HG02571 (cell line): ENCODE data around the gene FERMT3.

ENCODE experiments used
- ATAC-seq: cut with Tn5 transposase; IDR thresholded peaks from one replicate; pipeline ENCODE4 v1.9.1; 2021; ENCODE audit warnings: mild to moderate bottlenecking, moderate library complexity; ENCODE audit not compliant: unreplicated experiment

Gene FERMT3

DNA sequence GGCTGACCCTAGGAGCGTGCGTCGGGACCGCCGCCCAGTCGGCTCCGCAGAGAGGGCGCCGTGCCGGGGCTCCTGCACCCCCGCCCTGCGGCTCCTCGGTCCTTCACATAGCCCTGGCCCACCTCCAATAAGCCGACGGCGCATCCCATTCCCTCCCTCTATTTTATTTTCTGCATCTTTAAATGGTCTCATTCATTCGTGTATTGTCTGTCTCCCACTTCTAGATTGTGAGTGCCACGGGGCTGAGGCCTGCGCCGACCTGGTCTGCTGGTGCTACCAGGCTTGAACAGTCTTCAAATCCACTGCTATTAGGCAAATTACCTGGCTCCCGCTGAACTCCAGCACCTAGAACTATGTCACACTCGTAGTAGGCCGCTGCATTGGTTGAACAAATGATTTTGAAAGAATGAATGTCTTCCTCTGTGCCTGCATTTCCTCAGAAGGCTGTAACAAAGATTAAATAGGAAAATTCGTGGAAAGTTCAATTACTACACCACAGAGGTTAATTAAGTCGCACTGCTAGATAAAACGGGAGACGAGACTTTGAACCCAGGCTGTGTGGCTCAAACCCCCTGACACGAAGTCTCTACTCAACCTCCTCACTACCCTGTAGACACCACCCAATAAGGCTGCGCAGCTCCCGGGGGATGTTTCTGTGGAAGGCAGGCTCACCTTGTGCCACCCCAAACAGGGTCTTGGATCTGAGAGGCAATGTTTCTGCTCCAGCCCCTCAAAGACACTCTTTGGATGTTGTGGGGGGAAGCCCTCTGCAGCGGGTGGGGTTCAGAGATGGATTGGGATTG, 41.4 kb downstream of the FERMT3 start:
- no peak for ATAC-seq

GRCh38 chr11:64248578-64248977, 42.1 kb downstream of the FERMT3 start:
- no peak for ATAC-seq

GRCh38 chr11:64249038-64249437, 42.5 kb downstream of the FERMT3 start:
- no peak for ATAC-seq

DNA sequence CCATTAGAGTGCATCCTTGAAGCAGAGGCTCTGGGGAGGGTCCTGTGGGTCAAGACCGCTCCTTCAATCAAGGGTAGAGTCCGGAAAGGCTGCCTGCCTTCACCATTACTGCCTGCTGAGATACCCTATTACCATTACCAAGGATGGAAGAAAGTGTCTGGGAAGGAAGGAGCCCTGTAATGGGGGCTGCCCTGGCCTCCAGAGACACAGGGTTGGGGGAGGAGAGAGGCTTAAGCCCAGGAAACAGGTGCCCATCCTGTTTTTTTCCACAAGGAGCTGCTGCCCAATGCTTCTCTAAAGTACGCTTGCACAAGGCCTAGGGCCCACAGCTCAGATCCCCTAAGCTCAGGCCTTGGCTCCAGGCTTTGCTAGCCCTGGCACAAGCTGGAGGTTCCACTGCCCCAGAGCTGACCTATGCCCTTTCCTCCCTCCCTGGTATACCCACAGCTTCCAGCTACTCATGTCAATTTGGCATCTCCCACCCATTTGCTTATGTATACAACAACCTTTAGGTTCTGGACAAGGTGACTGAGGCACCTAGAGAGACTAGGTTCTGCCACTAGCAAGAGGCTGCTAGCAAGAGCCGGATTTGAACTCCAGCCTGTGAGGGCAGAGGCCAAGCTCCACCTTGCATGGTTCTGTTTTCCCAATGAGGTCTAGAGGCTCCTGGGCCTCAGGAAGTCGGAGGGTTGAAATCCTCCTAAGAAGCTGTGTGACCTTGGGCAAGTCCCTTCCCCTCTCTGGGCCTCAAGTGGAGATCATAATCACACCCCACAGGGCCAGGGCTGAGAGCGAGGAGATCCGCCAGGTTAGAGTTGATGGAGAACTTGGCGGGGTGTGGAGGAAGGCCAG, 43.3 kb downstream of the FERMT3 start:
- ATAC-seq: no peak

DNA sequence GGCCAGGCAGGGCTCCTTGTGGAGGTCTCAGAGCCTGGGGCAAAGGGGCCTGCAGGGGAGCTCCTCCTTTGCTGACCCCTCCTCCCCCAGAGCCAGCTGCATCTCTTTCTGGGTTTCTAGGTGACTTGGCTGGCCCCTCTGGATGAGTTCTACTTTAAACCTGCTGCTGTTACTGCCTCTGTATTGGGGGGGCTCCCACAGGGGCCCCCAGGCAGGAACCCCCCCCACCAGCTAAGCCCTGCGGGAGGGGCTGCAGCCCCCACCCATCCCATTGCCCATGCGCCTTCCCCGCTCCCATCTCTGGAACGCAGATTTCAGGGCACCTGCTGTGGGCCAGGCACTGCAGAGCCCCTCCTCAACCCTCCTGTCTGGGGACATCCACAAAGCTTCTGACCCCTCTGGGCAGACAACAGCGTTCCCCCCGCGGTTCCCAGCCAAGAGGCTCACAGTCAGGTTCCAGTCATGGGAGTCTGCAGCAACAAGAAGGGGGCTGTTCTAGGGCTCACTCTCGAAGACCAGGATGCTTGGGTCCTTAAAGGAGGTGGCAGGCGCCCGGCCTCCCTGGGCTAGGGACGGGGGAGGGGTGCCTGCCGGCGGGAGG, 44.0 kb downstream of the FERMT3 start:
- no peak for ATAC-seq

GRCh38 chr11:64251016-64251752, 44.7 kb downstream of the FERMT3 start, which contains the start of gene PLCB3:
TSS of gene PLCB3 (plus strand) at chr11:64251530. CDS start at chr11:64251650, 120 bp downstream.
- ATAC-seq: no peak

- ATAC-seq: no peak
Measured at GRCh38 chr11:64251753-64252002, 45.2 kb downstream of the FERMT3 start.

GRCh38 chr11:64252003-64252872, 45.7 kb downstream of the FERMT3 start:
- ATAC-seq: no peak

DNA sequence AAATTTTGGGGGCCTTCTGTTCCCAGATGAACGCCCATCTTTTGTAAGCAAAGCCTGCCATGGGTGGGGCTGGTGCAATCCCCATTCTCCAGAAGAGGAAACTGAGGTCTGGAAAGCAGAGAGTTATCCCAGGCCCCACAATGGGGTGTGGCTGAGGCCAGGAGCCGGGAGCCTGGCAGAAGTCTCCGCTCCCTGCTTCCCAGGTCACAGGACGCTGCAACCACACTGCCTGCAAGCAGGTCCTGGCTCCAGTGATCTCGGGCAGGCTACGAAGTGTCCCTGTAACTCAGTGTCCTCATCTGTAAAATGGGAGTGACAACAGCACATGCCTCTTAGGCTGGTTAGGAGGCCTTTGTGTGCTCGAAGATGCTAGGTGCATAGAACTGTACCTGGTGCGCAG, 46.5 kb downstream of the FERMT3 start:
- ATAC-seq: no peak

- ATAC-seq: no peak
Measured at GRCh38 chr11:64253481-64253880, 47.0 kb downstream of the FERMT3 start.

- no peak for ATAC-seq
Measured at GRCh38 chr11:64254326-64254725, 47.8 kb downstream of the FERMT3 start.

GRCh38 chr11:64255135-64256128, 48.9 kb downstream of the FERMT3 start:
- ATAC-seq: no peak

DNA sequence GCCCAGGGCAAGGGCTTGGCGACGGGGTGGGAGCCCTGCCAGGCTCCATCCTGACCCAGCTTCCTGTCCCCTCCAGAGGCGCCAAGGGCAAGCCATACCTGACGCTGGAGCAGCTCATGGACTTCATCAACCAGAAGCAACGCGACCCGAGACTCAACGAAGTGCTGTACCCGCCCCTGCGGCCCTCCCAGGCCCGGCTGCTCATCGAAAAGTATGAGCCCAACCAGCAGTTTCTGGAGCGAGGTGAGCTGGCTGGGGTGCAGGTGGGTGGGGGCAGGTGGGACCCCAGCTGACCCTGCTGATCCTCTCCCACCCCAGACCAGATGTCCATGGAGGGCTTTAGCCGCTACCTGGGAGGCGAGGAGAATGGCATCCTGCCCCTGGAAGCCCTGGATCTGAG, 49.8 kb downstream of the FERMT3 start:
- no peak for ATAC-seq

GRCh38 chr11:64258356-64258755, 51.8 kb downstream of the FERMT3 start:
- no peak for ATAC-seq

- ATAC-seq: no peak
Measured at GRCh38 chr11:64258946-64259532, 52.5 kb downstream of the FERMT3 start.

DNA sequence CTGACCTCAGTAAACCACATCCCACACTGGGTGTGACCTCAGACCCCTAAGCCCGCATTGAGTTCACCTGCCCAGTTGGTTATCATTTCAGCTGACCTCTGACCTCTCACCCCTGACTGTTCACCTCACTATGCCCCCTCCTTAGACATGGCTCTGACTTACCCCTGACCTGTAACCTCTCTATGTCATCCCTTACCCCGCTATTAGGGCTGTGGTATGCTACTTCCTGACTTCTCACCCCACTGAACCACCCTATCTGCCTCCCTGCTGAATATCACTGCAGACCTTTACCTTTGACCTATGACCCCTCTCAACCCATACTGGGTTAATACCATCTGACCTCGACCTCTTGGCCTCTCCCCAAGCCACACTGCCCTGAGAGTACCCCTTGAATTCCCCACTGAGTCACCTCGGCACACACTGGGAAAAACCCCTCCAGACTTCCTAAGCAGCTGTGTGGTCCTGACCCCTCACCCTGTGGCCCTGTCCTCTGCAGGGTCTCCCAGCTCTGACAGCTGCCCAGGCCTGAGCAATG, 53.1 kb downstream of the FERMT3 start:
- ATAC-seq: no peak

- ATAC-seq: no peak
Measured at GRCh38 chr11:64260147-64260708, 53.7 kb downstream of the FERMT3 start.

DNA sequence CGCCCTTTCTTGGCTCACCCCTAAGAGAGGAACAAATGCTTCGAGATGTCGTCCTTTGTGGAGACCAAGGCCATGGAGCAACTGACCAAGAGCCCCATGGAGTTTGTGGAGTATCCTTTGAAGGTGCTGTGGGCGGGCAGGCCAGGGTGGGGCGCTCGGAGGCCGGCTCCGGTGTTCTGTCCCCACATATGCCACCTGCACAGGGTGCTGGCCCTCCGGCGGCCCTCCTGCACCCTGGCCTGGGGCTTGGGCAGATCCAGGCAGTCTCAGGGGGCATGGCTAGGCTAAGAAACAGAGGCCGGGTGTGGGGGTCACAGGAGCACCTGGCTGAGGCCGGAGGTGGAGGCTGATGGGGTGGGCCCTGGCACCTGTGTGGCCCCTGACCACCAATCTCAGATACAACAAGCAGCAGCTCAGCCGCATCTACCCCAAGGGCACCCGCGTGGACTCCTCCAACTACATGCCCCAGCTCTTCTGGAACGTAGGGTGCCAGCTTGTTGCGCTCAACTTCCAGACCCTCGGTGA, 55.1 kb downstream of the FERMT3 start:
- ATAC-seq: no peak
